ENCODE measurements around the gene PRKCB.
"Not testable (repeated sequence)": the region's sequence is repeated elsewhere in the genome, so short reads cannot be mapped to it uniquely, and the experiment has no call there.

Gene PRKCB

GRCh38 chr16:24178496-24178895, 342.7 kb downstream of the PRKCB start:
- no peak for DNase-seq (ENCODE audit: low read depth)

GRCh38 chr16:24180451-24180850, 344.7 kb downstream of the PRKCB start:
- no peak for DNase-seq (ENCODE audit: low read depth)

GRCh38 chr16:24188021-24188542, 352.3 kb downstream of the PRKCB start:
- no peak for DNase-seq (ENCODE audit: low read depth)

- no peak for DNase-seq (ENCODE audit: low read depth)
Measured at GRCh38 chr16:24188751-24189318, 353.1 kb downstream of the PRKCB start.

- no peak for DNase-seq (ENCODE audit: low read depth)
Measured at GRCh38 chr16:24189941-24190340, 354.2 kb downstream of the PRKCB start.

GRCh38 chr16:24191876-24192402, 356.2 kb downstream of the PRKCB start:
- DNase-seq (ENCODE audit: low read depth) = no peak

GRCh38 chr16:24195221-24195620, 359.4 kb downstream of the PRKCB start:
- DNase-seq (ENCODE audit: low read depth) = no peak

- DNase-seq (ENCODE audit: low read depth) = no peak
Measured at GRCh38 chr16:24198807-24199533, 363.2 kb downstream of the PRKCB start.

- DNase-seq (ENCODE audit: low read depth) = no peak
Measured at GRCh38 chr16:24203675-24204074, 367.9 kb downstream of the PRKCB start.

- DNase-seq (ENCODE audit: low read depth) = no peak
Measured at GRCh38 chr16:24204150-24204665, 368.4 kb downstream of the PRKCB start.

GRCh38 chr16:24206926-24207325, 371.1 kb downstream of the PRKCB start:
- DNase-seq (ENCODE audit: low read depth) = no peak

GRCh38 chr16:24208710-24209109, 372.9 kb downstream of the PRKCB start:
- DNase-seq (ENCODE audit: low read depth) = no peak

GRCh38 chr16:24214992-24215391, 379.2 kb downstream of the PRKCB start:
- no peak for DNase-seq (ENCODE audit: low read depth)

GRCh38 chr16:24216961-24217360, 381.2 kb downstream of the PRKCB start:
- DNase-seq (ENCODE audit: low read depth) = no peak

- DNase-seq (ENCODE audit: low read depth) = no peak
Measured at GRCh38 chr16:24217461-24217860, 381.7 kb downstream of the PRKCB start.

- DNase-seq (ENCODE audit: low read depth) = no peak
Measured at GRCh38 chr16:24218299-24218698, 382.5 kb downstream of the PRKCB start.

GRCh38 chr16:24221219-24221618, 385.4 kb downstream of the PRKCB start:
- DNase-seq (ENCODE audit: low read depth) = no peak

- no peak for DNase-seq (ENCODE audit: low read depth)
Measured at GRCh38 chr16:24228514-24228913, 392.7 kb downstream of the PRKCB start.

- DNase-seq (ENCODE audit: low read depth) = no peak
Measured at GRCh38 chr16:24232936-24233335, 397.2 kb downstream of the PRKCB start.

- DNase-seq (ENCODE audit: low read depth) = no peak
Measured at GRCh38 chr16:24234737-24235136, 399.0 kb downstream of the PRKCB start.

- DNase-seq (ENCODE audit: low read depth) = no peak
Measured at GRCh38 chr16:24235806-24236205, 400.0 kb downstream of the PRKCB start.

GRCh38 chr16:24238846-24239245, 403.1 kb downstream of the PRKCB start:
- DNase-seq (ENCODE audit: low read depth) = not testable (repeated sequence)

- no peak for DNase-seq (ENCODE audit: low read depth)
Measured at GRCh38 chr16:24246911-24247607, 411.3 kb downstream of the PRKCB start.
